ENCODE measurements around the gene DET1. TPM values are rescaled to one million over a fixed set of nuclear protein-coding genes. Genes with fewer than 3 reads are reported as not detected.
A peak's percentile ranks its signal among the peaks of the same experiment; 100 is the strongest.

DET1 gene
- total and polyA plus RNA-seq, 2 of the 13 experiments (the other 11 are each of a cell fraction or from before 2014, with no cell fraction given): 2.2 to 4.2 TPM

DNA sequence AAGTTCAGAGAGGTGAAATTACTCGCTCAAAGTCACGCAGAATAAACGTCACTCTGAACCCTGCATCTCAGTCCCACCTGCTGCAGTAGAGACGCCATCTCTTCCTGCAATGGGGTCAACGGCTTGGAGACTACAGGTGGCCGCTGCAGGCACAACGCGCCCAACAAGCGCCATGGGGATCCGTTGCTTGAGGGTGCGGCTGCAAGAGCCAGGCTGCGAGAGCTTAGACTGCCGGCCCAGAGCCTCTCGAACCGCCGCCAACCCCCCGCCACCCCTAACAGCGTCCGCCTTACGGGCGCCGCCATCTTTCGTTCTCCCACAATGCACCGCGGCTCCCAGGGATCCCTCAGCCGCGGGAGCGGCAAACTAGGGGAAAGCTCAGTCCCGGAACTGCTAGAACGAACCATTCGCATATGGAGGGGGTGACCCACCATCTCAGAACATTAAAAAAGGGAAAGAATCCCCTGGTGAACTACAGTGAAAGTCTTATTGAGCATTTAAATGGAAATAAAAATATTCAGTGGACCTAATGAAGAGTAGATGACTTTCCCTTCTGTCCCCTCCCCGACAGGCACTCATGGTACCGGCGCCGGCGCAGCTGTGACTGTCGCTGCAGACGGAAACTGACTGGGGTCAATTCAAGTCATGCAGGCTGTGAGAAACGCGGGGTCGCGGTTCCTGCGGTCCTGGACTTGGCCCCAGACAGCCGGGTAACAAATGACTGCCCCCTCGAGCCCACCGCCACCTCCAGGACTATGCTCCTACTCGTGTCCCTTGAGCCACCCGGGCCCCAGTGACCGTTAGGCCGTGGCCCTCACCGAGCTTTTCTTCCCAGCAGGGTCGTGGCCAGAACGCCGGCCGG lies 79.2 kb downstream of the DET1 start, which contains the start of the genes MRPL46 and MRPS11 (continued):
- TF ChIP-seq, protein P1, sequence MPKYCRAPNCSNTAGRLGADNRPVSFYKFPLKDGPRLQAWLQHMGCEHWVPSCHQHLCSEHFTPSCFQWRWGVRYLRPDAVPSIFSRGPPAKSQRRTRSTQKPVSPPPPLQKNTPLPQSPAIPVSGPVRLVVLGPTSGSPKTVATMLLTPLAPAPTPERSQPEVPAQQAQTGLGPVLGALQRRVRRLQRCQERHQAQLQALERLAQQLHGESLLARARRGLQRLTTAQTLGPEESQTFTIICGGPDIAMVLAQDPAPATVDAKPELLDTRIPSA (CRISPR knock-in tag; IDR thresholded peaks at IDR 0.05; ENCODE audit: borderline replicate concordance): no peak
- TF ChIP-seq ZNF841 (CRISPR knock-in tag; IDR thresholded peaks at IDR 0.05; ENCODE audit: borderline replicate concordance) (peak; percentile 49; the same call in 1 of the 2 replicates), MED8 (CRISPR knock-in tag; IDR thresholded peaks at IDR 0.05; ENCODE audit: insufficient replicate concordance) (peak; percentile 84), NR2C2 (CRISPR knock-in tag; IDR thresholded peaks at IDR 0.05; ENCODE audit: borderline replicate concordance) (peak; percentile 76), GABPB1 (CRISPR knock-in tag; IDR thresholded peaks at IDR 0.05) (peak; percentile 85), CREM (IDR thresholded peaks at IDR 0.05) (peak; percentile 88), CREM (CRISPR knock-in tag; IDR thresholded peaks at IDR 0.05) (no peak), MED13 (CRISPR knock-in tag; IDR thresholded peaks at IDR 0.05) (0 out of 2 replicates have a peak, but pooled peaks have one; percentile 38), DNMT3B (CRISPR knock-in tag; conservative IDR thresholded peaks at IDR 0.05) (0 out of 2 replicates have a peak, but pooled peaks have one; percentile 47), ZFP82 (CRISPR knock-in tag; IDR thresholded peaks at IDR 0.05; ENCODE audit: borderline replicate concordance) (0 out of 2 replicates have a peak, but pooled peaks have one; percentile 38), FOSL1 (CRISPR knock-in tag; IDR thresholded peaks at IDR 0.05; ENCODE audit: borderline replicate concordance) (no peak), SMC3 (IDR thresholded peaks at IDR 0.05; ENCODE audit: low read length) (no peak), SIN3B (IDR thresholded peaks at IDR 0.05; ENCODE audit: low read length) (peak; percentile 86), ZNF33A (CRISPR knock-in tag; IDR thresholded peaks at IDR 0.05; ENCODE audit: borderline replicate concordance) (0 out of 2 replicates have a peak, but pooled peaks have one; percentile 24), MAF1 (CRISPR knock-in tag; IDR thresholded peaks at IDR 0.05; ENCODE audit: borderline replicate concordance) (peak; percentile 68; the same call in 1 of the 2 replicates), HIVEP1 (CRISPR knock-in tag; IDR thresholded peaks at IDR 0.05) (peak; percentile 59; the same call in 1 of the 2 replicates), PRMT3 (CRISPR knock-in tag; IDR thresholded peaks at IDR 0.05; ENCODE audit: borderline replicate concordance, low read depth) (no peak), NPAS2 (CRISPR knock-in tag; IDR thresholded peaks at IDR 0.05; ENCODE audit: borderline replicate concordance) (no peak)
- TF ChIP-seq, protein P2, sequence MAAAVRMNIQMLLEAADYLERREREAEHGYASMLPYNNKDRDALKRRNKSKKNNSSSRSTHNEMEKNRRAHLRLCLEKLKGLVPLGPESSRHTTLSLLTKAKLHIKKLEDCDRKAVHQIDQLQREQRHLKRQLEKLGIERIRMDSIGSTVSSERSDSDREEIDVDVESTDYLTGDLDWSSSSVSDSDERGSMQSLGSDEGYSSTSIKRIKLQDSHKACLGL (CRISPR knock-in tag; IDR thresholded peaks at IDR 0.05): peak; percentile 86; the same call in 1 of the 2 replicates
- TF ChIP-seq, protein P3, sequence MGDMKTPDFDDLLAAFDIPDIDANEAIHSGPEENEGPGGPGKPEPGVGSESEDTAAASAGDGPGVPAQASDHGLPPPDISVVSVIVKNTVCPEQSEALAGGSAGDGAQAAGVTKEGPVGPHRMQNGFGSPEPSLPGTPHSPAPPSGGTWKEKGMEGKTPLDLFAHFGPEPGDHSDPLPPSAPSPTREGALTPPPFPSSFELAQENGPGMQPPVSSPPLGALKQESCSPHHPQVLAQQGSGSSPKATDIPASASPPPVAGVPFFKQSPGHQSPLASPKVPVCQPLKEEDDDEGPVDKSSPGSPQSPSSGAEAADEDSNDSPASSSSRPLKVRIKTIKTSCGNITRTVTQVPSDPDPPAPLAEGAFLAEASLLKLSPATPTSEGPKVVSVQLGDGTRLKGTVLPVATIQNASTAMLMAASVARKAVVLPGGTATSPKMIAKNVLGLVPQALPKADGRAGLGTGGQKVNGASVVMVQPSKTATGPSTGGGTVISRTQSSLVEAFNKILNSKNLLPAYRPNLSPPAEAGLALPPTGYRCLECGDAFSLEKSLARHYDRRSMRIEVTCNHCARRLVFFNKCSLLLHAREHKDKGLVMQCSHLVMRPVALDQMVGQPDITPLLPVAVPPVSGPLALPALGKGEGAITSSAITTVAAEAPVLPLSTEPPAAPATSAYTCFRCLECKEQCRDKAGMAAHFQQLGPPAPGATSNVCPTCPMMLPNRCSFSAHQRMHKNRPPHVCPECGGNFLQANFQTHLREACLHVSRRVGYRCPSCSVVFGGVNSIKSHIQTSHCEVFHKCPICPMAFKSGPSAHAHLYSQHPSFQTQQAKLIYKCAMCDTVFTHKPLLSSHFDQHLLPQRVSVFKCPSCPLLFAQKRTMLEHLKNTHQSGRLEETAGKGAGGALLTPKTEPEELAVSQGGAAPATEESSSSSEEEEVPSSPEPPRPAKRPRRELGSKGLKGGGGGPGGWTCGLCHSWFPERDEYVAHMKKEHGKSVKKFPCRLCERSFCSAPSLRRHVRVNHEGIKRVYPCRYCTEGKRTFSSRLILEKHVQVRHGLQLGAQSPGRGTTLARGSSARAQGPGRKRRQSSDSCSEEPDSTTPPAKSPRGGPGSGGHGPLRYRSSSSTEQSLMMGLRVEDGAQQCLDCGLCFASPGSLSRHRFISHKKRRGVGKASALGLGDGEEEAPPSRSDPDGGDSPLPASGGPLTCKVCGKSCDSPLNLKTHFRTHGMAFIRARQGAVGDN (CRISPR knock-in tag; IDR thresholded peaks at IDR 0.05): peak; percentile 86
